HepG2 (cell line): ENCODE data around the gene ANO1. TPM values are rescaled to one million over a fixed set of nuclear protein-coding genes. Genes with fewer than 3 reads are reported as not detected.

Experiments
- GATA4 ChIP-seq: sonication (generic); IDR thresholded peaks from 2 replicates; pipeline ENCODE4 v1.6.1; 2016; ENCODE audit warnings: antibody characterized with exemption, low read depth, borderline replicate concordance
- GTF3A ChIP-seq: sonication (generic); formaldehyde crosslinking; conservative IDR thresholded peaks from 2 replicates; pipeline ENCODE4 v1.4.0; 2020; ENCODE audit warnings: mild to moderate bottlenecking, missing genetic modification reagents
- NFE2L1 ChIP-seq: sonication (generic); formaldehyde crosslinking; IDR thresholded peaks from 2 replicates; pipeline ENCODE4 v1.4.0; 2020; ENCODE audit warnings: missing genetic modification reagents, mild to moderate bottlenecking, borderline replicate concordance
- RARG ChIP-seq: sonication (generic); formaldehyde crosslinking; IDR thresholded peaks from 2 replicates; pipeline ENCODE4 v1.4.0; 2020; ENCODE audit warnings: low read depth, mild to moderate bottlenecking, missing genetic modification reagents
- RFXANK ChIP-seq: IDR thresholded peaks from 2 replicates; pipeline ENCODE4 v1.6.1; 2016
- RNF2 ChIP-seq: fragments of 450-650 bp; conservative IDR thresholded peaks from 2 replicates; pipeline ENCODE4 v1.6.1; 2016; ENCODE audit warnings: low read depth
- ZFYVE20 ChIP-seq: sonication (generic); formaldehyde crosslinking; IDR thresholded peaks from 2 replicates; pipeline ENCODE4 v1.8.0; 2023; ENCODE audit warnings: low read depth, mild to moderate bottlenecking, moderate library complexity, missing genetic modification reagents, borderline replicate concordance
- ZKSCAN8 ChIP-seq: IDR thresholded peaks from 2 replicates; pipeline ENCODE4 v1.6.1; 2016; ENCODE audit warnings: borderline replicate concordance, missing genetic modification reagents, missing compliant biosample characterization
- ZNF232 ChIP-seq: sonication (generic); formaldehyde crosslinking; IDR thresholded peaks from 2 replicates; pipeline ENCODE4 v1.4.0; 2020; ENCODE audit warnings: missing genetic modification reagents, borderline replicate concordance
- ZNF510 ChIP-seq: sonication (generic); formaldehyde crosslinking; IDR thresholded peaks from 2 replicates; pipeline ENCODE4 v1.4.0; 2020; ENCODE audit warnings: low read depth, mild to moderate bottlenecking, missing genetic modification reagents
- ZNF746 ChIP-seq: sonication (generic); formaldehyde crosslinking; IDR thresholded peaks from 2 replicates; pipeline ENCODE4 v1.8.0; 2022; ENCODE audit warnings: mild to moderate bottlenecking, missing genetic modification reagents
- polyA plus RNA-seq, 8 experiments: library from polyadenylated mRNA; depleted of rRNA in 3 of 8; stranded (reverse) in 7 of 8; unstranded in 1 of 8; fragments of >200 nt; fragmentation: Illumina TruSeq in 4 of 8; extraction: Trizol in 4 of 8; gene quantifications; 2 replicates each; pipeline versions ENCODE4 v1.2.1 to v1.2.3, GENCODE V29; 2011 to 2016; ENCODE audit warnings: low read depth in 4 of 8, missing spikeins in 1 of 8, mixed read lengths in 1 of 8; ENCODE audit not compliant: insufficient read depth in 1 of 8
- total RNA-seq, 5 experiments: library from RNA; depleted of rRNA; stranded (reverse); fragments of >200 nt; fragmentation: Illumina TruSeq; extraction: Trizol; gene quantifications; 2 replicates each; pipeline ENCODE4 v1.2.3, GENCODE V29; 2016; ENCODE audit warnings: low read depth in 1 of 5
- TF ChIP-seq, protein P1 (sequence below): sonication (generic); formaldehyde crosslinking; IDR thresholded peaks from 2 replicates; pipeline ENCODE4 v1.4.0; 2020; ENCODE audit warnings: missing genetic modification reagents, borderline replicate concordance
- TF ChIP-seq, protein P2 (sequence below): sonication (generic); formaldehyde crosslinking; IDR thresholded peaks from 2 replicates; pipeline ENCODE4 v1.4.0; 2020; ENCODE audit warnings: mild to moderate bottlenecking, missing genetic modification reagents

Gene ANO1
- total and polyA plus RNA-seq, 2 of the 13 experiments (the other 11 are each of a cell fraction or from before 2014, with no cell fraction given): not detected

DNA sequence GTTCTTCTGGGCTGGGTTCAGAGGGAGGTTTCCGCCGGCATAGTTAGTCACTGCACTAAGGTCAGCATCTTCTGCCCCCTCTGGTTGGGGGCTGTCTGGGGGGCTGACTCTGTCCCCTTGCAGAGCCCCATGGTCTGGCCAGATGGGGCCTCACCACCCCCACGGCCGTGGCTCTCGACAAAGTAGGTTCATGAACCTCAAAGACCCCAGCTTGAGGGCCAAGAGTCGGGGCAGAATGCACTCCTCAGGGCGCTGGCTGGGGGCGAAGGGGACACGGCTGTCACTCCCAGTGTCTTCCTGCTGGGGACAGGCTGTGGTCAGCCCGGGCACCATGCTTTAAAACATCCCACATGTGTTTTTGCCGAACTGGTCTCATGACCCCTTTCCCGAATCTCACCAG, 20.8 kb downstream of the ANO1 start (continued):
- TF ChIP-seq RFXANK (CRISPR knock-in tag) (no peak), ZKSCAN8 (CRISPR knock-in tag) (no peak), ZNF746 (no peak), GTF3A (CRISPR knock-in tag) (no peak), GATA4 (no peak), ZNF510 (CRISPR knock-in tag) (no peak), ZNF232 (no peak), RNF2 (no peak), ZFYVE20 (no peak), NFE2L1 (CRISPR knock-in tag) (no peak), RARG (CRISPR knock-in tag) (no peak)
- TF ChIP-seq, protein P1, sequence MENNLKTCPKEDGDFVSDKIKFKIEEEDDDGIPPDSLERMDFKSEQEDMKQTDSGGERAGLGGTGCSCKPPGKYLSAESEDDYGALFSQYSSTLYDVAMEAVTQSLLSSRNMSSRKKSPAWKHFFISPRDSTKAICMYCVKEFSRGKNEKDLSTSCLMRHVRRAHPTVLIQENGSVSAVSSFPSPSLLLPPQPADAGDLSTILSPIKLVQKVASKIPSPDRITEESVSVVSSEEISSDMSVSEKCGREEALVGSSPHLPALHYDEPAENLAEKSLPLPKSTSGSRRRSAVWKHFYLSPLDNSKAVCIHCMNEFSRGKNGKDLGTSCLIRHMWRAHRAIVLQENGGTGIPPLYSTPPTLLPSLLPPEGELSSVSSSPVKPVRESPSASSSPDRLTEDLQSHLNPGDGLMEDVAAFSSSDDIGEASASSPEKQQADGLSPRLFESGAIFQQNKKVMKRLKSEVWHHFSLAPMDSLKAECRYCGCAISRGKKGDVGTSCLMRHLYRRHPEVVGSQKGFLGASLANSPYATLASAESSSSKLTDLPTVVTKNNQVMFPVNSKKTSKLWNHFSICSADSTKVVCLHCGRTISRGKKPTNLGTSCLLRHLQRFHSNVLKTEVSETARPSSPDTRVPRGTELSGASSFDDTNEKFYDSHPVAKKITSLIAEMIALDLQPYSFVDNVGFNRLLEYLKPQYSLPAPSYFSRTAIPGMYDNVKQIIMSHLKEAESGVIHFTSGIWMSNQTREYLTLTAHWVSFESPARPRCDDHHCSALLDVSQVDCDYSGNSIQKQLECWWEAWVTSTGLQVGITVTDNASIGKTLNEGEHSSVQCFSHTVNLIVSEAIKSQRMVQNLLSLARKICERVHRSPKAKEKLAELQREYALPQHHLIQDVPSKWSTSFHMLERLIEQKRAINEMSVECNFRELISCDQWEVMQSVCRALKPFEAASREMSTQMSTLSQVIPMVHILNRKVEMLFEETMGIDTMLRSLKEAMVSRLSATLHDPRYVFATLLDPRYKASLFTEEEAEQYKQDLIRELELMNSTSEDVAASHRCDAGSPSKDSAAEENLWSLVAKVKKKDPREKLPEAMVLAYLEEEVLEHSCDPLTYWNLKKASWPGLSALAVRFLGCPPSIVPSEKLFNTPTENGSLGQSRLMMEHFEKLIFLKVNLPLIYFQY (CRISPR knock-in tag): no peak
- TF ChIP-seq, protein P2, sequence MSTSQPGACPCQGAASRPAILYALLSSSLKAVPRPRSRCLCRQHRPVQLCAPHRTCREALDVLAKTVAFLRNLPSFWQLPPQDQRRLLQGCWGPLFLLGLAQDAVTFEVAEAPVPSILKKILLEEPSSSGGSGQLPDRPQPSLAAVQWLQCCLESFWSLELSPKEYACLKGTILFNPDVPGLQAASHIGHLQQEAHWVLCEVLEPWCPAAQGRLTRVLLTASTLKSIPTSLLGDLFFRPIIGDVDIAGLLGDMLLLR (CRISPR knock-in tag): no peak
